ENCODE results near the gene IRF8. TPM values are rescaled to one million over a fixed set of nuclear protein-coding genes. Genes with fewer than 3 reads are reported as not detected.

The IRF8 gene
- polyA plus RNA-seq, 3 donors, result 3.7 to 6.2 (median 4.3) TPM

DNA sequence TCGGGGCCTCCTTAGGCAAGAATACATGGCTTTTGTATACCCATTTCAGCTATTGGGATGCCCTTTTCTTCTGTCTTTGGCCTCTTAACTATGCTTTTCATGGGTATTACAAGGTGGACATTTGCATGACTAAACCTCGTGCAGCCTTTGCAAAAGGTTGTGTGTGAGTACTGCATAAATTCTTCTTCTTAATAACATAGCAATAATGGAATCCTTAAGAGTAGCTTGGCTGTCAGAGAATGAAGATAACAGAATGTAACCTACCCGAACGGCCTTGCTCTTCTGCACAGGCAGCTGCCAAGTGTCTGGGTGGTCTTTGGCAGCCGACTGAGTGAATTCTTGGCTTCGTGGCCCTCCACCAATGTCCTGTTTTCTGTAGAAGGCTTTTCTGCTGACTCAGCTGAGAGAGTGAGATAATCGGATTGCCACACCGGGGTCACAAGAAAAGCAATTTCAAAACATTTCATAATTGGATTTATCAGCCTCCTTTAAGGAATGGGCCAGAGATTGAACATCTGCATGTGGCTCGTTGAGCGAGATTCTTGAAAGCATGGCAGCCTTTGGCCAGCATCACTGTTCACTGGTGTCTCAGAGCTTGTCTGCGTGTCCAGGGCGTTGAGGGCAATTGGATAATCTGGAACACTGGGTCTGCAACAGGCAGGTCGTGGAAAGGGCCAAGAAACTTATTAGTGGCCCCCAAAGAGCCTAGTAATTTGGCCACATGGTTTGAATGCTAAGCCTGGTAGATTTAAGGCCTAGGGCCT is 13.4 kb downstream of the IRF8 start:
- DNase-seq, result no peak

- DNase-seq, result no peak
These were observed 14.2 kb downstream of the IRF8 start for GRCh38 chr16:85913141-85913601.

GRCh38 chr16:85913688-85914422 is 14.9 kb downstream of the IRF8 start:
- DNase-seq, result no peak

- DNase-seq, result no peak
These were observed 15.4 kb downstream of the IRF8 start for GRCh38 chr16:85914423-85914794.

GRCh38 chr16:85915125-85915845 is 16.3 kb downstream of the IRF8 start:
- DNase-seq, result no peak

DNA sequence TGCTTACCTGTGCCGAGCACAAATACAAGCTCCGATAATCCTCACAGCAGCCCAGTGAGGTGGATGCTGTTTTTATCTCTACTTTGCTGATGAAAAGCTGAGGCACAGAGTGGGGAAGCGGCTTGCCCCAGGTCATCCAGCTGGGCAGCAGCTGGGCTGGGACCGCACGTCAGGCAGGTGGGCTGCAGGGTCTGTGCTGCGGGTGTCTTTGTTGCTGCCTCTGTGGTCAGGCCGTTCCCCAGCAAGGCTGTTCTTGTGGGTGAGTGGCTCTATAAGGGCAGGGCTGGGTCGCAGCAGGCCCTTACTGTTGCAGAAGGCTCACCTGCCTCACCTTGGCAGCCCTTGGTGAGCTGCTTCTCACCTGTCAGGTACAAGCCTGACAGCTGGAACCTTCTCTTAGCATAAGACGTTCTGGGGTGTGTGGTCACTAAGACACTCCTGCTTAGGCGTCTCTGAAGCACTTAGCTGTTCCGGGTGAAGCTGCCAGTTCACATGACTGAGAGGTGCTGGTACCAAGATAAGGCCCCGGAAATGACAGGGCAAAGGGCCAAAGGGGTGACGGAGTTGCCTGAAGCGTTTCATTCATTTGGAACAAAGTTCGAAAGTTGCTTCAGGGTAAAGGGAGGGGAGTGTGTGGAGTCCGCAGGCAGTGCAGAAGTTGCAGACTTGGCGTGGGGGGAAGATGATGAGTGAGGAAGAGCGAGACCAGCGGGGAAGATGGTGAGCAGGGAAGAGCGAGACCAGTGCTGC is 17.4 kb downstream of the IRF8 start:
- no peak for DNase-seq

- DNase-seq, result no peak
These were observed 18.1 kb downstream of the IRF8 start for GRCh38 chr16:85917012-85917411.

DNA sequence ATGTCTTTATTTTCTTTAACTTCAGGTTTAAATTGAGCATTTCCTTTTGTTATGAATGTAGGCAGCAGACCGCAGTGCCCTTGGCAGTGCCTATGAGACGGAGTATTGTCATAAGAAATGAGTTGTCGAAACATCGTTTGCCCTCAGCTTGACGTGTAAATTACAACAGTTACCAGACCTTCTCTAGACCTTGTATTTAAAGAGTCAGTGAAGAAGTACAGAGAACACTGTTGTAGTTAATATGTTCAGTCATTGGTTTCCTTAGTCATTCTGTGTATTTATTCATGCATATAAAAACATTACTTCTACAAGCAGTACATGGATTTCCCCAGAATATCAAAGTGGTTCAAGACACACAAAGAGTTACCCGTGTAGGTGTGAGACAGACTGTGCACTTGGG is 19.0 kb downstream of the IRF8 start:
- DNase-seq, result no peak

- DNase-seq, result no peak
These were observed 19.5 kb downstream of the IRF8 start for GRCh38 chr16:85918436-85918835.

DNA sequence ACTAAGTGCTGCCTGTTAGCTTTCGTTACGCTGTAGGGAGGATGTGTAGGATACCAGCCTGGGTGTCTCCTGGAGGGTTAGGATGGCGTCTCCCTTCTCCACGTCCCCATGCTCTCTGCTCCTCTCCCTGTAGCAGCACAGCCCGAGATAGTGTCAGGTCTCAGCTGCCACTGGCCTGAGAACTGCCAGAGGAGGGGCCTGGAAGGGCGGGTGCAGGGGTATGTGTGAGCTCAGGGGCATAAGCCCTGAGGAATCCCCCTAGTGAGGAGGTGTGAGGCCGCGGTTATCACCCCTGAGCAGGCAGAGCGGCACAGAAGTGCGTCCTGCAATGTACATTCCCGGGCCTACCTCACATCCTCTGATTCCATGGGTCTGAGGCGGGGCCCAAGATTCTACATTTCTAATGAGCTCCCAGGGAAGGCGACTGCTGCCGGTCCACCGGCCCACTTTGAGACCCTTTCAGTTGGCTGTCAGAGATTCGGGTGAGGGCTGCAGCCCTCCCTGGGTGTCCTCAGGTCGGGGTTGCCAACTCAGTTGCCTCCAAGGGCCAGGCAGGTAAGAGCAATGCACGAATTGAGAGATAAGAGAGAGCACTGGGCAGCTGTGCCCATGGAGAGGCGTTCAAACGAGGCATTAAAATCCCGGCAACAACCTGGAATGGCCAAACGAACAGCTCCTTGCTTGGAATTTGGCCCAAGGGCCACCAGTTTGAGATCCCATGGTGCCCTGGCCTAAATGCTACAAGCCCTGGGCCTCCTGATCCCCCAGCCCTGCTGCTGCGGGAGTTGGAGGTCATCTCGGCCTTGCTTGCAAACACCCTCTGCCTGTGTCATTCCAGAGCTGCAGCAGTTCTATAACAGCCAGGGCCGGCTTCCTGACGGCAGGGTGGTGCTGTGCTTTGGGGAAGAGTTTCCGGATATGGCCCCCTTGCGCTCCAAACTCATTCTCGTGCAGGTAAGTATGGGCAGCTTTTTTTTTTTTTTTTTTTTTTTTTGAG is 20.6 kb downstream of the IRF8 start:
- DNase-seq, result no peak

DNA sequence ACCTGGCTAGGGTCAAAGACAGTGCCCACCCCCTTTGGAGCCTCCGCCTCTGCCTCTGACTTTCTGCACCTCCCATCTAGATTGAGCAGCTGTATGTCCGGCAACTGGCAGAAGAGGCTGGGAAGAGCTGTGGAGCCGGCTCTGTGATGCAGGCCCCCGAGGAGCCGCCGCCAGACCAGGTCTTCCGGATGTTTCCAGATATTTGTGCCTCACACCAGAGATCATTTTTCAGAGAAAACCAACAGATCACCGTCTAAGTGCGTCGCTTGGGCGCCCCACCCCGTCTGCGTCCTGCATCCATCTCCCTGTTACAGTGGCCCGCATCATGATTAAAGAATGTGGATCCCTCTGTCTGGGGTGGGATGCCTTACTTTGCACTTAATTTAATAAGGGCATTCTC is 22.1 kb downstream of the IRF8 start:
- DNase-seq, result no peak

DNA sequence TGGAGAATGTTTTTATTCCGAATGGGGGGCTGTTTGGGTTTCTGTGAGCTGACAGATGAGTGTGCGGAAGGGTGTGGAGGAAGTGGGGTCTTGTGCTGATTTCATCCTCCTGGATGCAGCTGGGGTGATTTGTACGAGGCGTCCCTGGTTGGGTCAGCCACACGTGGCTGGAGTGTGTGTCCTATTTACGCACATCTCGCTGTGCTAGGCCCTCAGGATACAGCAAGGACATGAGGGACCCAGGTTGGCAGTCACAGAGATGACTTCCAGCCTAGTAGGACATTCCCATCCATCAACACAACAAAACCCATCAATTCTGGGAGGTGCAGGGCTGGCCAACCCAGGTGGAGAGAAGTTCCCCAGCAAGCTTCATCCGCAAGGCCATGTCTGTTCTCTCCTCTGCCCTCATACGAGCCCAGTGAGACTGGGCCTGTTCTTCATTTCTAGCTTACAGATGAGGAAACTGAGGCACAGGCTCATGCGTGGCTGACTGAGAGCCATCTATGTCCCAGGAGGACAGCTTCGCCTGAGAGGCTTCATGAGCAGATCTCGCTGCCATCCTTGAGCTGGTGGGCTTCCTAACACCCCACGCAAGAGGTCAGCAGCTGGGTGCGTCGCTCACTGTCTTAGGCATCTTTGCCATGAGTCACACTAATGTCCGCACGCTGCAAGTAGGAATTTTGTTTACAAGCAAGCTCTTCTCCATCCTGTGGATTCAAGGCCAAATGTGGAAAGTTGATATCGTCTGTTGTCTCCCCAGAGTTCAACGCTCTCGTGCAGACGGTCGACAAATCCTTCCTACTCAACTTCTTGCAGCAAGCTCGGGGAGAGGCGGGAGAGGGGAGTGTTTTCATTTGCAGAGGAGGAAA is 24.4 kb downstream of the IRF8 start:
- no peak for DNase-seq

DNA sequence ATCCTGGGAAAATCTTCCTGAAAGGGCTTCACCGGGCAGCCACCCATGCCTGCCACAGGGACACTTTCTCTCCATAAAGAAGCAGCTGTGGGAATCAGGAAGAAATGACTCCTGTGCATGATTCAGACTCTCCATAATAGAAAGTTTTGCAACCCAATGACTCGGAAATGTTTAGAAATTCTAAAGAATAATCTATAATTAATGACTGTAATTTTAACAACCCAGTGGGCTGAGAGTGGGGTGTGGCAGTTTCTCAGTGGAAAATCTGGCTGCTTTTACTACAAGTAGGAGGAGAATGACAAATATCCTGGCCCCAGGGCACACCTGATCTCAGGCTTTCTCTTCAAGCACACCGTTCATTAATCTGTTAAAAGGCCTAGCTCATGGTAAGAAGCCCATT is 25.7 kb downstream of the IRF8 start:
- DNase-seq, result no peak

- no peak for DNase-seq
These were observed 27.4 kb downstream of the IRF8 start for GRCh38 chr16:85926370-85926769.

- no peak for DNase-seq
These were observed 28.4 kb downstream of the IRF8 start for GRCh38 chr16:85927371-85927770.

- DNase-seq, result no peak
These were observed 29.0 kb downstream of the IRF8 start for GRCh38 chr16:85927959-85928358.

DNA sequence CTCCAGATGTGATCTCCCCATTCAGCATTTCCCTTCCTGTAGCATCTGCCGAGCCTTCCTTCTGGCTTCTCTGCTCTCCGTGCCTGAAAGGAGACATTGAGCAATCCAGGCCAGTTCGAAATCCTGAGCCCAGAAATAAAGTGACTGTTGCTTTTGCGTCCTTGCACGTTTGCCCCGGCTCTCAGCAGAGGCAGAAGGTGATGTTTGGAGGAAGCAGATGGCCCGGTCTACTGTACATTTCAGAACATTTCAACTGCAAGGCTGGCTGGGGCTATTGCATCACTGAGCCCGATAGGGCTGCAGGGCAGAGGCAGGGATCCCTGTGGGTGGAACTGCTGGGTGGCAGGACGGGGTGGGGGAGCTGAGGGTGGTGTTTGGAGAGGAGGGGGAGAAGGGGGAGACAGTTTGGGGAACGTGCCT is 29.4 kb downstream of the IRF8 start:
- DNase-seq, result no peak

GRCh38 chr16:85929259-85929721 is 30.3 kb downstream of the IRF8 start:
- no peak for DNase-seq

DNA sequence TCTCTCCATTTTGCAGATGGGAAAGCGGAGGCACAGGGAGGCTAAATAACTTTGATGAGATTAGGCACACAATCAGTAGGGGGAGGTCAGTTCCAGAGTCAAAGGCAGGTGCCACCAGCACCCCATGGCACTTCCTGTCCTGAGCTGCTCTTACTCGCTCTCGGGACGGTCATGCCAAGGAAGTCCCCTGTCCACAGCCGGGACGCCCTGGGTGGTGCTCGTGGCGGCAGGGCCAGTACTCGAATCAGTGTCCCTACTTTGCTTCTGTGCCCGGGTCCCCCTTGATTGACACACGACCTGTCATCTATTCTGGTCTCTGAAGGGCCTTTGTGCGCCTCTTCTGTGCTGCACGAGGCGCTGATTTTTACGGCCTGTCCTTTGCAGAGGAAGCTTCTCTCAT is 31.3 kb downstream of the IRF8 start:
- no peak for DNase-seq

All from renal pelvis (tissue), 4 donors.